ENCODE measurements around the gene CARD11.

The CARD11 gene

DNA sequence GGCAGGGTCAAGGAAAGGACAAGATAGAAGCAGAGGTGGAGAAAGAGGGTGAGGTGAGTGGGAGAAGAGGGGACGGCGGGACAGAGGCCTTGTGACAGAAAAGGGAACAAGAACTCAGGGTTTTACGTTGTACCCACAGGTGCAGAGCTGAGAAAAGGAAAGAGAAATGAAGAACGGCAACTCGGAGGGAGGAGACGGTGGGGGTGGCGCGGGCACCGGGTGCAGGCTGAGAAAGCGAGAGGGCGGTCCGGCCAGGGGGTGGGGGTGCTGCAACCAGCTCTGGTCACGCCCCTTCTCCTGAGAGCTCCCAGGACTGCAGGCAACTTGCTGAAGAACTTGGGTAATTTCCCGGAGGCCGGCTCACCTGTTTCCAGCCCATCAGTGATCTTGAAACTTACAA lies 65.3 kb downstream of the CARD11 start:
- no peak for DNase-seq (ENCODE audit: low read depth, low spot score)
- in situ Hi-C loops (cut with HindIII; ENCODE audit: low sequenced_read_pairs): no loop called here
- TF ChIP-seq, protein P1, sequence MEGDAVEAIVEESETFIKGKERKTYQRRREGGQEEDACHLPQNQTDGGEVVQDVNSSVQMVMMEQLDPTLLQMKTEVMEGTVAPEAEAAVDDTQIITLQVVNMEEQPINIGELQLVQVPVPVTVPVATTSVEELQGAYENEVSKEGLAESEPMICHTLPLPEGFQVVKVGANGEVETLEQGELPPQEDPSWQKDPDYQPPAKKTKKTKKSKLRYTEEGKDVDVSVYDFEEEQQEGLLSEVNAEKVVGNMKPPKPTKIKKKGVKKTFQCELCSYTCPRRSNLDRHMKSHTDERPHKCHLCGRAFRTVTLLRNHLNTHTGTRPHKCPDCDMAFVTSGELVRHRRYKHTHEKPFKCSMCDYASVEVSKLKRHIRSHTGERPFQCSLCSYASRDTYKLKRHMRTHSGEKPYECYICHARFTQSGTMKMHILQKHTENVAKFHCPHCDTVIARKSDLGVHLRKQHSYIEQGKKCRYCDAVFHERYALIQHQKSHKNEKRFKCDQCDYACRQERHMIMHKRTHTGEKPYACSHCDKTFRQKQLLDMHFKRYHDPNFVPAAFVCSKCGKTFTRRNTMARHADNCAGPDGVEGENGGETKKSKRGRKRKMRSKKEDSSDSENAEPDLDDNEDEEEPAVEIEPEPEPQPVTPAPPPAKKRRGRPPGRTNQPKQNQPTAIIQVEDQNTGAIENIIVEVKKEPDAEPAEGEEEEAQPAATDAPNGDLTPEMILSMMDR (IDR thresholded peaks at IDR 0.05; ENCODE audit: low read depth, low read length): no peak
- no peak overlapping the region for H3K4me3 ChIP-seq (ENCODE audit: low read depth, low read length)

DNA sequence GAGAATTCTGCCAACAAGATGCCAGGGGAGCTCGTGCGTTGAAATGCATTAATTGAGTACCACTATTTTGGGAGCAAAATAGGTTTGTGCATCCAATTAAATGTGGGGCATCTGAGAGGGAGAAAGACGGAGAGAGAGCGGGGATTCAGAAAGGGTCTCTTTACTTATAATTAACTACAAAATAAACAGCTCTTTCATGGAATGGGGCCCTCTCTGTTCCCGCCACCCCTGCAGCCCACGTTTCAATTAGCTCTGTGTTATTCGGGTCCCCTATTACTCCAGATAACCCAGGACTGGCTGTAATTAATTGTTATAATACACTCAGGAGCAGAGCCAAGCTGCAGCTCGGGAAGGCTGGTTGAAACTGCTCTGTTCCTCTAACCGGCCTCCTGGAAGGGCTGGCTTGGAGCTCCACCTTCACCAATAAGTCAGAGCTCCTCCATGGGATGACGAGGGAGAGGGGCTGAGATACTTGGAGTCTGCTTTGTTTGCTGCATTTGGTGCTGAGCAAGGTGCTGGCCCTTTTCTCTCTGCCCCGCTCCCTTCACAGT lies 67.8 kb downstream of the CARD11 start:
- no peak overlapping the region for H3K4me3 ChIP-seq (ENCODE audit: low read depth, low read length)
- DNase-seq (ENCODE audit: low read depth, low spot score): no peak
- TF ChIP-seq, protein P1 (IDR thresholded peaks at IDR 0.05; ENCODE audit: low read depth, low read length): no peak
- in situ Hi-C loops (cut with HindIII; ENCODE audit: low sequenced_read_pairs): no loop called here

DNA sequence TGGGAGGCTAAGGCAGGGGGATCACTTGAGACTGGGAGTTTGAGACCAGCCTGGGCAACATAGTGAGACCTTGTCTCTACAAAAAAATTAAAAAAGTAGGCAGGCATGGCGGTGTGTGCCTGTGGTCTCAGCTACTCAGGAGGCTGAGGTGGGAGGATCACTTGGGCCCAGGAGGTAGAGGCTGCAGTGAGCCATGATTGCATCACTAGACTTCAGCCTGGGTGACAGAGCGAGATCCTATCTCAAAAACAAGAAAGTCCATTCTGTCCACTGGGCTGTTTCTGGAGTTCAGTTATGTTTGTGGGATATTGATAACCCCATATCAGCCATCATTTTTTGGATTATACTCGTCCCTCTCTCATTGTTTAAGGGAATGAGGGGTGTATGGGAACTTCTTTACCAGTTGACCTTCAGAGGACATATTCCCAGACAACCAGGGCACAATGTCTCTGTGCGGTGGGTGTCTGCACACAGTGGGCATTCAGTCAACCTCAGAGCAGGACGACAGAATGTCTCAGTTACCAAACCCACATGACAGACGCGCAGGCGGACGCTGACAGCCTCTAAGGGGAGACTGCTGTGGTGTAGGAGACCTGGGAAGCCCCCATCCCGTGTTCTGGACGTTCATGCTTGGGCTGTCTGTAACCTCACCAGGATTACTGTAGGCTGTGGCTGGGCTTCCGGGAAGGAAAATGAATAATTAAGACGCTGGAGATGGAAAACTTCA lies 69.4 kb downstream of the CARD11 start:
- DNase-seq (ENCODE audit: low read depth, low spot score): no peak
- TF ChIP-seq, protein P1 (IDR thresholded peaks at IDR 0.05; ENCODE audit: low read depth, low read length): no peak
- in situ Hi-C loops (cut with HindIII; ENCODE audit: low sequenced_read_pairs): no loop called here
- H3K4me3 ChIP-seq (ENCODE audit: low read depth, low read length): no peak overlapping the region

DNA sequence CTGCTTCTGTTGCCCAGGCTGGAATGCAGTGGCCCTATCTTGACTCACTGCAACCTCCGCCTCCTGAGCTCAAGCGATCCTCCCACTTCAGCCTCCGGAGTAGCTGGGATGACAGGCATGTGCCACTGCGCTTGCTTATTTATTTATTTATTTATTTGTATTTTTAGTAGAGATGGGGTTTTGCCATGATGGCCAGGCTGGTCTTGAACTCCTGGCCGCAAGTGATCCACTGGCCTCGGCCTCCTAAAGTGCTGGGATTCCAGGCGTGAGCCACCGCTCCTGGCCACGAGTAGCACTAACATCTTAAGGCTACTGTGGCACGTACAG lies 70.9 kb downstream of the CARD11 start:
- no peak for DNase-seq (ENCODE audit: low read depth, low spot score)
- H3K4me3 ChIP-seq (ENCODE audit: low read depth, low read length): no peak overlapping the region
- in situ Hi-C loops (cut with HindIII; ENCODE audit: low sequenced_read_pairs): no loop called here
- TF ChIP-seq, protein P1 (IDR thresholded peaks at IDR 0.05; ENCODE audit: low read depth, low read length): no peak

DNA sequence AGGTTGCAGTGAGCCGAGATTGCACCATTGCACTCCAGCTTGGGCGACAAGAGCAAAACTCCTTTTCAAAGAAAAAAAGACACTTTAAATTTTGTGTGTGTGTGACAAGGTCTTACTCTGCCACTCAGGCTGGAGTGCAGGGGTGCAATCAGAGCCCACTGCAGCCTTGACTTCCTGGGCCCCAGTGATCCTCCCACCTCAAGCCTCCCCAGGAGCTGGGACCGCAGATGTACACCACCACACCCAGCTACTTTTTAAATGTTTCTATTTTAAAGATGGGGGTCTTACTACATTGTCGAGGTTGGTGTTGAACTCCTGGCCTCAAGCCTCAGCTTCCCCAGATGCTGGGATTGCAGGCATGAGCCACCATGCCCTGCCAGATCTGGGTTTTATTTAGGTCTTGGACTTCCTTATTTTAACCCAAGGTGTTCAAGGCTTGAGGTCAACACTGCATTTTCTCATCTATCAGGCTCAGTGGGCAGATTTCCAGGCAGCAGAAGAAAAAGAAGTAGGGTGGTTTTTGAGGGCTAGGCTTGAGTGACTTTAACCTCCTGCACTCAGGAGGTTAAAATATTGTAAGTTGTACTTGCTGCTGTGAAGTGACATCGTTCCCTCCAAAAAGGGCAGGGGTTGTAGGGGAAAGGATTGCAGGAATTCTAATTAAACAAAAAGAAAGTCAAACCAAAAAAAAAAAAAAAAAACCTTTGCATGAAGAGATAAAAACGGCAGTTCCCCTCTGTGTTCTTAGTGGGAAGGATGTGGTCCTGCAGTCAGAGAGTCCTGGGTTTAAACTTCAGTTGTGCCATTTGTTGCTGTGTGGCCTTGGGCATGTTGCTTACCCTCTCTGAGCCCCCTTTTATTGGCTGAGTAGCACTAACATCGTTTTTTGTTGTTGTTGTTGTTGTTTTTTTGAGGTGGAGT lies 71.5 kb downstream of the CARD11 start:
- no peak overlapping the region for H3K4me3 ChIP-seq (ENCODE audit: low read depth, low read length)
- no peak for DNase-seq (ENCODE audit: low read depth, low spot score)
- in situ Hi-C loops (cut with HindIII; ENCODE audit: low sequenced_read_pairs): no loop called here
- TF ChIP-seq, protein P1 (IDR thresholded peaks at IDR 0.05; ENCODE audit: low read depth, low read length): no peak

DNA sequence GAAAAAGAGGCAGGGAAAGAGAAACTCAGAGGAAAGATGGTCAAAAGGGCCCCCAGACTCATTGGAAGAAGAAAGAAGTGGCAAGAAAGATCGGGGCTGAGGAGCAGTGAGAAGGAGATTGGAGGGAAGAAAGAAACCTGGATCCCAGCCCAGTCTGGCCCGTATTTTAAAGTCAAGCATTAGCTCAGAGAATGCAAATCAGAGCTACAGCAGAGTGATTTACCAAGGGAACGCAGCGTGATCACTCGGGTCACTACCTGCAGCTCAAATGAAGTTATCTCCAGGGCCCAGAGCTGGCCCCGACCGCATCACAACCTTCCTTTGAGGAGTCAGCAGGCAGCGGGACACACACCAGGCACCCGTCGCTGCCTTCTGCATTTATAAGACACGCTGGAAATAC lies 72.8 kb downstream of the CARD11 start:
- H3K4me3 ChIP-seq (ENCODE audit: low read depth, low read length): no peak overlapping the region
- TF ChIP-seq, protein P1 (IDR thresholded peaks at IDR 0.05; ENCODE audit: low read depth, low read length): no peak
- DNase-seq (ENCODE audit: low read depth, low spot score): no peak
- in situ Hi-C loops (cut with HindIII; ENCODE audit: low sequenced_read_pairs): no loop called here
